HG03571 (cell line): ENCODE measurements around the gene FAF1.
"Not testable (repeated sequence)": the region's sequence is repeated elsewhere in the genome, so short reads cannot be mapped to it uniquely, and the experiment has no call there.

Experiments used
- ATAC-seq: cut with Tn5 transposase; IDR thresholded peaks from one replicate; pipeline ENCODE4 v1.9.1; 2021; ENCODE audit not compliant: unreplicated experiment

The FAF1 gene

DNA sequence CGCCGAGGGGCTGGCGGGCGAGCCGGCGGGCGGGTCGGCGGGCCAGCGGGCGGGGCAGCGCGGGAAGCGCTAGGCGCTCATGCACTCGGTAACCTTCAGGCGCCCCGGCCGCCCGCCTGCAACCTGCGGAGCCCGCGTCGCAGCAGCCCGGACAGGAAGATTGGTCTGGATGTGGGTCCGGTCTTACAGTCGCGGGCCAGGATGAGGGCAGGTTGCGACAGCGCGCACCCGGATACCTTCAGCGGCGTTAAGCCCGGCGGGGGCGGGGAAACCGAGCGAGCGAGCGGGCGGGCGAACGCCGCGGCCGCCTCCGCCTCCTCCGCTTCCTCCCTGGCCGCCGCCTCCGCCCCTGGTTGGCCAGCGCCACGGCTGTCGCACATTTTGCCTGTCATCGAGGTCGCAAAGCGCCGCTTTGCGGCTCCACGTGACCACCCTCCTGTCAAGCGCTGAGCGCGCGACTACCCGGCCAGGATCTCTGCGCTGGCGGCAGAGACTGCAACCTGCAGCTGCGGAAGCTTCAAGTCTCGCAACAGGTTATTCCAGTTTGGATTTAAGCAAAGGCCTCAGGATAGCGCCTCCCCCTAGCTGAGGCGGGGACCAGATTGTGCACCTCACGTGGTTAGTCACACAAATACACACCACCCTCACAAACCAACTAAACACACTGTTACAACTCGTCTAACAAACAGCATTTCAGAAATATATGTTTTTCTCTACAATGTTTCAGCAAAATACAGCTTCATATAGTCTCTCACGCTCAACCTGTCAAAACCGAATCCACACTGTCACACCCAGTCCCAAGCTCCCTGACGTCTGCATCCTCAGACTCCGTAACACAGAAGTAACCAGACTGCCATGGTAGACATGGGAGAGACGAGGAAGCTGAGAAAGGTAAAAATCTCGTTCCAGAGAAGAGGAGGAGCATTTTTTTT lies at the start of gene FAF1:
TSS of gene FAF1 (minus strand) at position 355 of the 932 bp plus-strand sequence. CDS start 456 bp downstream, outside the sequence.
- peak; percentile 88 for ATAC-seq

GRCh38 chr1:51009381-51009780 lies 49.3 kb upstream of the FAF1 start:
- ATAC-seq = no peak

DNA sequence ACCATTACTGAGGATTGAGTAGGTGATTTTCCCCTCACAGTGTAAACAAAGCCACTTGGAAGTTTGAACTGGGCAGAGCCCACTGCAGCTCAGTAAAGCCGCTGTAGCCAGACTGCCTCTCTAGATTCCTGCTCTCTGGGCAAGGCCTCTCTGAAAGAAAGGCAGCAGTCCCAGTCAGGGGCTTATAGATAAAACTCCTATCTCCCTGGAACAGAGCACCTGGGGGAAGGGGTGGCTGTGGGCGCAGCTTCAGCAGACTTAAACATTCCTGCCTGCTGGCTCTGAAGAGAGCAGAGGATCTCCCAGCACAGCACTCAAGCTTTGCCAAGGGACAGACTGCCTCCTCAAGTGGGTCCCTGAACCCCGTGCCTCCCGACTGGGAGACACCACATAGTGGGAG lies 45.5 kb upstream of the FAF1 start:
- ATAC-seq = not testable (repeated sequence)

DNA sequence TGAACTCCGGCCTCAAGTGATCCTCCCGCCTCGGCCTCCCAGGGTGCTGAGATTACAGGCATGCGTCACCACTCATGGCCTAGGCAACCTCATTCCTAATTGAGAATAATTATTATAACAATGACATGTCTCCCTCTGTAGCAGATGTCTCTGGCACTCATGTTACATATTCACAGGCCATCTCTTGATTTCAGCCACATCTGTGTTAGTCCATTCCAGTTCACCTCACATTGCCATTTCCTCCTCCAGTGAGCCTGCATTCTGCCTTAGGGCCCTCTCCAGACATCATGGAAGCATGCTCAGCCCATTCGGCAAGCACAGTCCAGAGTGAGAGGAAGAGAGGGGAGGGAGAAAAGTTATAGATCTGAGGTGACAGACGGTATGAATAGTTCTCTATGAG lies 42.4 kb upstream of the FAF1 start:
- ATAC-seq = no peak

- ATAC-seq = no peak
Observed at GRCh38 chr1:51000651-51001050, 40.6 kb upstream of the FAF1 start.

- ATAC-seq = peak; percentile 84
Observed at GRCh38 chr1:51000160-51000559, 40.1 kb upstream of the FAF1 start.

- not testable (repeated sequence) for ATAC-seq
Observed at GRCh38 chr1:50999375-50999774, 39.3 kb upstream of the FAF1 start.

DNA sequence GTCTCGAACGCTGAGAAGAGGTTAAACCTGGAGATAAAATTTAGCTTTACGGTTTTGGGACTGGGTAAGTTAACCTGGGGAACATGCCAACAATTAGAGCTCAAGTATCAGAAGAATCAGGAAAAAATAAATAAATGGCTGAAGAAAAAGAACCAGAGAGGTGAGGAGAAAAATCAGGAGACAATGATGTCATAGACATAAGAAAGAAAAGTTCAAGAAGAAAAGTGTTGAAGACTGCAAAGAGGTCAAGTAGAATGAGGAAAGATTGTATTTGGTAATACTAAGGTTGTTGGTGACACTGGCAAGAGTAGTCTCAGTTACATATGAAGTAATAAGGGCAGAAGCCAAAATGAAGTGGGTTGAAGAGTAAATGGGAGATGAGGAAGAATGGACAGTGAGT lies 36.0 kb upstream of the FAF1 start:
- no peak for ATAC-seq

DNA sequence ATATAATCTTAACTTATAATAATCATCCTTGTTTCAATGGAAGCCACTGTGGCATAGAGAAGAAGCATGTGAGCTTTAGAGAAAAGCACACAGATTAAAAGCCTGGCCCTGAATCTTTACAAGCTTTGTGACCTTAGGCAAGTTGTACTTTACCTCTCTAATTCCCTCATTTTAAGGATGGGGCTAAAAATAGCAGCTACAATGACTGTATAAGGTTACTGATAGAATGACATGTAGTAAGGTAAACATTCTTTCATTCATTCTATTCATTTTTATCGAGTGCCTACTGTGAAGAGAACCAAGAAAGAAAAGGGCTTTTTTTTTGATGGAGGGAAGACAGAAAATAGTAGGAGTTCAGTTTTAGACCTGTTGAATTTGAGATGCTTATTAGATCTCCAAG lies 35.6 kb upstream of the FAF1 start:
- ATAC-seq = no peak

GRCh38 chr1:50994997-50995396 lies 34.9 kb upstream of the FAF1 start:
- no peak for ATAC-seq

DNA sequence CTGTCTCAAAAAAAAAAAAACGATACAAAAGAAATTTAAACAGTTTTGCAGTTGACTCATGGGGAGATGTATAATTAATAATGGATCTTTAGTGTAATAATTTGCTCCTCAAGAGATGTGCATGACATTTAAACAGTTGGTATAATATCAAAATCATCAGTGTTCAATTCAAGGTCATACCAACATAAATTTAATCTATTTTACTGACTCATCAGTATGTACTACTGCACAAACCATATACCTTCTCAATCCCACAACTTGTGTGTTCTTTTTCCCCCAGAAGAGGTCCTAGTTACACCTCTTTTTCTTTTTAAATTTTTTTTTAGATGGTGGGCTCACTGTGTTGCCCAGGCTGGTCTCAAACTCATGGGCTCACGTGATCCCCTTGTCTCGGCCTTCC lies 33.6 kb upstream of the FAF1 start:
- no peak for ATAC-seq

GRCh38 chr1:50992532-50993318 lies 32.7 kb upstream of the FAF1 start:
- ATAC-seq = no peak

GRCh38 chr1:50989694-50990093 lies 29.6 kb upstream of the FAF1 start:
- no peak for ATAC-seq

DNA sequence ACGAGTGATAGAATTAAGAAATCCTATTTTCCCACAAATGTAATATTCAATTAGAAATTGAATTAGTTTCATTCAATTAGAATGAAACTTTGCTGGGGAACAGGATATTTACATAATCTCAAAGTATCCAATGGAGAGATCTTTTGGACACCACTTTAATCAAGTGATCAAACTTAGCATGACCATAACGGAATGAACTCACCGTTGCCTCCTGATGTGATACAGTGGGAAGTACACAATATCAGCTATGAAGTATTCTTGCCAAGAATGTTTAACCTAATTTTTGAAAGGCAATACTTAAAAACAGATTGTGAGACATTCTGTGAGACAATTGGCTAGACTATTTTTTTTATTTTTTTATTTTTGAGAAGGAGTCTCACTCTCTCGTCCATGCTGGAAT lies 26.6 kb upstream of the FAF1 start:
- no peak for ATAC-seq

GRCh38 chr1:50985094-50985493 lies 25.0 kb upstream of the FAF1 start:
- ATAC-seq = no peak

DNA sequence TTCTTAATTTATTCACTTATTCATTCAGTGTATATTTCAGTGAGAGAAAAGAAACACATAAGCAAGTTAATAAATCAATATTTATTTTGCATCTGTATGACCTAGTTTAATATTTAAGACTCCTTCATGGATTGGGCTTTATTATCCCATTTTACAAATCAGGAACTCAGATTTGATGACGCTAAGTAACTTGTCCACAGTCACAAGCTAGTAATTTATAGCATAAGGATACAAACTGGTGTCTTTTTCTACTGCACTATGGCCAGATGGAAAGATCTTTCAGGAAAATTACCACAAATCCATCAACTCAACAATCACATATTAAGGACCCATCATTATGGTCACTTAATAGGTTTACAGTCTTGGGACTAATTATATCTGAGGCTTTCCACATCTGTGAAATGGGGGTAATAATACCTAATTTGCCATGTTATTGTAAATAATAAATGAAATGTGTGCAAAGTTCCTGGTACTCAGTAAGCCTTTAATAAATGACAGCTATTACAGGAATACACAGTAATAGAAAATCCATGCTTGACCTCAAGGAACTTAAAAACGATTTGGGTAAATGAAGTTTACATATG lies 23.2 kb upstream of the FAF1 start:
- ATAC-seq = no peak

DNA sequence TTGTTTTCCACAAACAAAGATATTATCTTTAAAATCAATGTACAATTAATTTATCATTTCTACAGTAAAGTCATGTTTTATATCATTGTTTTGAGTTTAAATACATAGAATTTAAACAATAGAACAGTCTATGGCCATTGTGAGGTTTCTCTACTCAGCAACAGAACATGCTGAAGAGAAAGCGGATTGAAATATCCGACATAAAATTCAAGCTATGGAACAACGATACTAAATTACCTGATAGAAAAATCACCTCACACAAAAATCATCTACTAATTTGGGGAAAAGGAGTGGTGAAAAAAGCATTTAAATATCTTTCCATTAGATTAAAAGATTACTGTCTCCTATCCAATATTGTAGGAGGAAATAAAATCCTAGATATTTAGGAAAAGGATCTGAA lies 22.5 kb upstream of the FAF1 start:
- ATAC-seq = no peak

DNA sequence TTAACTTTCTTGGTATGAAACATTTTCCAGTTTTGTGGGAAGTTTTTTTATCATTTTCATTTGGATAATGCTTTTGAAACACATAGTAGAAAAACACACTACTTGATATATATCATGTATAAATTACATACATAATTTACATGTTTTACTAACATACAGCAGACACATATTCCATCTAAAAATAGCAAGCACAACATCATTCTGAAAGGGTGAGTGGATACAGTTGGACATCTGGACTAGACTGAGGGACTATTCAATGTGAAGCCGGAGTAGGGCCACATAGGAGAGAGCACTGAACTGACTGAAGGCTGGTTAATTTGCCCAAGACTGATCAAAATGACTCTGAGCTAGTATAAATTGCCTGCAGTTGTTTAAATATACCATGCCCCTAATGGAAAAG lies 21.7 kb upstream of the FAF1 start:
- ATAC-seq = no peak

GRCh38 chr1:50980505-50980904 lies 20.4 kb upstream of the FAF1 start:
- ATAC-seq = no peak

DNA sequence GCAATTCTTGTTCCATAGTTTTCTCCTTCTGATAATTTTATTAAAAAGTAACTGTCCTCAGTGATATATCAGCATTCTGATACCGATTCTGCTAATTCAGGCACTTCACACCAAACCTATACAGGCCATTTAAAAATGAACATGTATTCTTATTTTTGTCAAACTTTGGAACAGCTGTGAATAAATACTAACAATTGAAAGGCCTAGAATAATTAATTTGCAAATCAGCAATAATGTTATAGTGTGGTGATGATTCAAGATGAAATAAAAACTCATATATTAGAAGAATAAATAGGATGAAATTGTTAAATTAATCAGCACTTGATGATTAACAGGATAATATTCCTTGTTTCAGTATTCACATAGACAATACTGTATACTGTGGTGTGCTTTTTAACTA lies 19.9 kb upstream of the FAF1 start:
- no peak for ATAC-seq

GRCh38 chr1:50978852-50979781 lies 19.1 kb upstream of the FAF1 start:
- no peak for ATAC-seq
